HG02885 (cell line): ENCODE measurements around the gene SATB2.

ENCODE experiments used
- ATAC-seq: cut with Tn5 transposase; IDR thresholded peaks from one replicate; pipeline ENCODE4 v1.9.1; 2021; ENCODE audit warnings: mild to moderate bottlenecking; ENCODE audit not compliant: unreplicated experiment, poor library complexity

The SATB2 gene

GRCh38 chr2:199279146-199279545, 178.6 kb downstream of the SATB2 start:
- ATAC-seq, result no peak

DNA sequence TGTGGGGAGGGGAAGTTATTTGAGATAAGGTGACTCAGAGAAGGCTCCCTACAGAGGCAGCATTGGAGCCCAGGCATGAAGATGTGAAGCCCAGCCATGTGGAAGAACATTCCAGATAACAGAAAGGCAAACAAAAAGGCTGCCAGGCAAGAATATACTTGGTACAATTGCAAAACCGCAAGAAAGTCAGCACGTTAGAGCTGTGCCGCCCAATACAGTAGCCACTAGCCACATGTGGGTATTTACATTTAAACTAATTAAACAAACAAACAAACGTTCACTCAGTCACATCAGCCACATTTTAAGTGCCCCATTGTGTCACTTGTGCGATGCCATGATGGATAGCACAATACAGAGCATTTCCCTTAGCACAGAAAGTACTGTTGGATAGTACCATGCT, 179.6 kb downstream of the SATB2 start:
- no peak for ATAC-seq

- ATAC-seq, result no peak
Measured at GRCh38 chr2:199273042-199273511, 184.7 kb downstream of the SATB2 start.

GRCh38 chr2:199261936-199262335, 195.8 kb downstream of the SATB2 start:
- ATAC-seq, result no peak

DNA sequence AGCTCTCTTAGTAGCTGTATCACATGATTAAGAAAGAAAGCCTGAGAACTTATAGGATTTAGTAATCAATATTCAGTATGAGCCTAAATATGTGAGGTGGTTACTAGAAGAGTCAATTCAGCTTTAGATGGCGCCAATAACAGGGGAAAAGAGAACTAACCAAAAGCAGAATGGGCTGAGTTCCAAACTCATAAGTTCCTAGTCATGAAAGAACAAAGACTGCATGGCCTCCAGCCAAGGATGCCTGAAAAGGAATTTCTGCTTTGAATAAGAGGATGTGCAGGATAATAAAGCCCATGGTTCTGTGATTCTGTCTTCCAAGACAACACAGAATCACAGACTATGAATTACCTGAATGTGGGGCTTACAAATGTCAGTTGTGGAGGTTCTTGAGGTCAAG, 196.5 kb downstream of the SATB2 start:
- ATAC-seq, result no peak

GRCh38 chr2:199259671-199260070, 198.1 kb downstream of the SATB2 start:
- no peak for ATAC-seq

DNA sequence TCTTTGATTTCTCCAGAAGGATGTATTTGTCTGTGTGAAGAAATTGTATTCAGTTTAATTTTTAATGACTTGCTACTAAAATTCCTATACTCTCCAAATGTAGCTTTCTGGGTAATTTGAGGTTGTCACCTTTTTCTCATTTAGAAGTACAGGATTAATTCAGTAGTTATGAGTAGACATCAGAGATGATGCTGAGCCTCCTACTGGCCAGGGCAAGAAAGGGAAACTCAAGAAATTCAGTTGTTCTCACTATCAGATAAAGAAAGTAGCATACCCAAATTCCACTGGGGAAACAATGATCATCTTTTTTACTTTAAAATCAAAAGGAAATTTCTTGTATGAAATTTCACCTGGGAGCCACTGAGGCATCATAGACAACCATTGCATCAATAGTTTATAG, 199.4 kb downstream of the SATB2 start:
- ATAC-seq, result no peak

- no peak for ATAC-seq
Measured at GRCh38 chr2:199257261-199258224, 200.2 kb downstream of the SATB2 start.

DNA sequence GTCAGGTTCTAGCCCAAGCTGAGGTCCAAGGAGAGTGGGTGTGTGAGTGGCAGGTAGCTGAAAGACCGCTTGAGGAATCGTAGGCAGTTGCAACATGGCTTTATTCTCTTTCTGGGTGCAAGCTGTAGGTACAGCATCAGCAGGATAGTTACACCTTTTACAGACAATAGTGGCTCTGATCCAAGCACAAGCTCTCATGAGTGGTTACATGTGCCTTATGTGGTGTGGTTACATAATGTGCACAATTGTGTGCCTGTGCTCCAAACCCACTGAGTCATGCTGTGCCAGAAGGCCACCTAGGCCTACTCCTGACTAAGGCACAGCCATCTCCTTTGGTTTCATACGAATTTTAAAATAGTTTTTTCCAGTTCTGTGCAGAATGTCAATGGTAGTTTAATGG, 227.6 kb downstream of the SATB2 start:
- ATAC-seq, result no peak

DNA sequence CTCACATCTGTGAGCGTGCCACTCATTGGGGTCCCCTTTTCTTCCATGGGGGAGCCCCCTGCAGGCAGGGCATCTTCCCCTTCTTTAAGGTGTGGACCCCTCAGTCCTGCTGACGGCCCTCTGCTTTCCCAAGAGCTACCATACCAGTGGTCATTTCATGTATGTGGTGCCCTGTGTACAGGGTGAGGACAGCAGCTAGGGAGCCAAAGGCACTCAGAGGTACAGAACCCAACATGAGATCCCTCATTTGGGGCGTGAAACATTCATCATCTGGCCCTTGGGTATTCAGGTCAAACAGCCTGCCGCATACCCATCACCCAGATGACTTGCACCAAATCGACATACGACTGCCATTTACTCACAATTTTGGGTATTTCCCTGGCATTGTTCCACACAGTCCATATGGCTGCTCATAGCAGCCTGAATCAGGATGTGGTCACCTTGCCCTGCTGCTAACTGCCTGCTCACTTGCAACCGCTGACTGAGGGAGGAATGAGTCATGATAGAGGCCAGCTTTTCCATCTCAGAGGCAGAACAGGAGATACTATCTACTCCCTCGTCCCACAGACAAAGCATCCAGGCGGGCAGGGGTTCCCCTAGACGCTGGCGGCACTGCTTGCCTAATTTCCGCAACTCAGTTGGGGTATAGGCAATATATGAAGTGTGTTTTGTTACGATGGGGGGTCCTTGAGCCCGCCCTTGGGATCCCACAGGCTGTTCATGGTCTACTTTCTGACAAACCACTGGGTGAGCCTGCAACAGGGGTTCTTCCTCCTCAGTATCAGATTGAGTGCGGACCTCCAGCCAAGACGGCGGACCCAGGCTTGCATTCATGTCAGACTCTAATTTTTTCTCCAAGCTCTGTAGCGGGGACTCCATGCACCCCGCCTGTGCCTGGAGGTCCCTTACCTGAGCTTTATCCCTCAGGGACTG, 228.6 kb downstream of the SATB2 start:
- ATAC-seq, result peak; percentile 86

GRCh38 chr2:199223791-199224190, 233.9 kb downstream of the SATB2 start:
- no peak for ATAC-seq

GRCh38 chr2:199220920-199221319, 236.8 kb downstream of the SATB2 start:
- no peak for ATAC-seq

GRCh38 chr2:199219551-199219950, 238.2 kb downstream of the SATB2 start:
- no peak for ATAC-seq
